GM12801 (cell line): Measurements from ENCODE around the gene ZC3H12D.

Source experiments
- CTCF ChIP-seq: IDR thresholded peaks from one replicate; pipeline ENCODE4 v1.5.1; 2011; ENCODE audit warnings: control low read depth; ENCODE audit not compliant: insufficient read length; ENCODE audit errors: extremely low read depth

The ZC3H12D gene

GRCh38 chr6:149492798-149493343 lies 8.1 kb upstream of the ZC3H12D start:
- TF ChIP-seq CTCF: no peak

GRCh38 chr6:149489967-149490366 lies 5.2 kb upstream of the ZC3H12D start:
- TF ChIP-seq CTCF: no peak

- TF ChIP-seq CTCF: no peak
Measured at GRCh38 chr6:149488815-149489214, 4.0 kb upstream of the ZC3H12D start.

- no peak for TF ChIP-seq CTCF
Measured at GRCh38 chr6:149487316-149487715, 2.5 kb upstream of the ZC3H12D start.

GRCh38 chr6:149483849-149484655 lies 762 bp downstream of the ZC3H12D start:
- no peak for TF ChIP-seq CTCF

GRCh38 chr6:149483334-149483725 lies 1.5 kb downstream of the ZC3H12D start:
- no peak for TF ChIP-seq CTCF

- no peak for TF ChIP-seq CTCF
Measured at GRCh38 chr6:149482545-149483333, 2.1 kb downstream of the ZC3H12D start.
